Liver (tissue), 9 donors: ENCODE results near the gene KCP. TPM values are rescaled to one million over a fixed set of nuclear protein-coding genes. Genes with fewer than 3 reads are reported as not detected.

Experiments used
- DNase-seq: peaks from one replicate; pipeline ENCODE4 v3.0.0-alpha.2; 2017; ENCODE audit warnings: low spot score
- H3K27ac ChIP-seq, 2 donors: one replicate each; pipeline ENCODE4 v1.7.0; 2013; ENCODE audit warnings: inconsistent platforms in 2 of 2, low read length in 2 of 2, control low read depth in 1 of 2, low read depth in 1 of 2, mild to moderate bottlenecking in 1 of 2
- H3K27me3 ChIP-seq, 4 donors: one replicate each; pipeline versions ENCODE4 v1.6.1 to v1.7.0; 2013; ENCODE audit warnings: low read length in 3 of 4, inconsistent platforms in 1 of 4, mild to moderate bottlenecking in 1 of 4, moderate library complexity in 1 of 4; ENCODE audit not compliant: control insufficient read depth in 4 of 4, insufficient read depth in 4 of 4
- H3K36me3 ChIP-seq, 4 donors: one replicate each; pipeline versions ENCODE4 v1.6.1 to v1.7.0; 2013; ENCODE audit warnings: low read length in 3 of 4, mild to moderate bottlenecking in 3 of 4, low read depth in 1 of 4, moderate library complexity in 1 of 4; ENCODE audit not compliant: control insufficient read depth in 4 of 4, insufficient read depth in 3 of 4
- H3K4me1 ChIP-seq, 4 donors: one replicate each; pipeline versions ENCODE4 v1.6.1 to v1.7.0; 2013; ENCODE audit warnings: low read length in 3 of 4, mild to moderate bottlenecking in 3 of 4, moderate library complexity in 1 of 4; ENCODE audit not compliant: control insufficient read depth in 4 of 4, insufficient read depth in 4 of 4
- H3K4me3 ChIP-seq, 3 donors: one replicate each; pipeline versions ENCODE4 v1.6.1 to v1.7.0; 2013; ENCODE audit warnings: low read length in 3 of 3, control low read depth in 1 of 3, low read depth in 1 of 3, mild to moderate bottlenecking in 1 of 3
- H3K9ac ChIP-seq, 2 donors: one replicate each; pipeline ENCODE4 v1.7.0; 2013; ENCODE audit warnings: low read length in 2 of 2, mild to moderate bottlenecking in 2 of 2, moderate library complexity in 2 of 2, control low read depth in 1 of 2, low read depth in 1 of 2
- H3K9me3 ChIP-seq, 4 donors: one replicate each; pipeline versions ENCODE4 v1.6.1 to v1.7.0; 2013; ENCODE audit warnings: low read length in 3 of 4; ENCODE audit not compliant: control insufficient read depth in 4 of 4
- ATF3 ChIP-seq: IDR thresholded peaks from 2 replicates; pipeline ENCODE4 v1.6.1; 2016; ENCODE audit warnings: antibody characterized with exemption
- CTCF ChIP-seq: fragments of 150-350 bp; IDR thresholded peaks from 2 replicates; pipeline ENCODE4 v1.5.1; 2017; ENCODE audit warnings: improper control_type of control experiment, low read depth, low read length; ENCODE audit not compliant: missing input control
- EGR1 ChIP-seq, 2 donors: IDR thresholded peaks; 2 replicates each; pipeline ENCODE4 v1.6.1; 2016 to 2018; ENCODE audit warnings: antibody characterized with exemption in 2 of 2, low read depth in 2 of 2
- FOXA1 ChIP-seq: IDR thresholded peaks from 2 replicates; pipeline ENCODE4 v1.6.1; 2016; ENCODE audit warnings: antibody characterized with exemption
- FOXA2 ChIP-seq: IDR thresholded peaks from 2 replicates; pipeline ENCODE4 v1.6.1; 2016; ENCODE audit warnings: antibody characterized with exemption
- GABPA ChIP-seq, 2 donors: IDR thresholded peaks in 1 of 2; conservative IDR thresholded peaks in 1 of 2; 2 replicates each; pipeline ENCODE4 v1.6.1; 2016; ENCODE audit warnings: antibody characterized with exemption in 2 of 2, mild to moderate bottlenecking in 1 of 2, moderate library complexity in 1 of 2
- HNF4A ChIP-seq, 2 donors: conservative IDR thresholded peaks; 2 replicates each; pipeline ENCODE4 v1.6.1; 2016; ENCODE audit warnings: antibody characterized with exemption in 2 of 2, mild to moderate bottlenecking in 2 of 2
- HNF4G ChIP-seq: IDR thresholded peaks from 2 replicates; pipeline ENCODE4 v1.6.1; 2016; ENCODE audit warnings: antibody characterized with exemption
- JUND ChIP-seq, 2 donors: IDR thresholded peaks; 2 replicates each; pipeline ENCODE4 v1.6.1; 2016; ENCODE audit warnings: antibody characterized with exemption in 2 of 2
- MAX ChIP-seq: IDR thresholded peaks from 2 replicates; pipeline ENCODE4 v1.6.1; 2016; ENCODE audit warnings: antibody characterized with exemption
- NR2F2 ChIP-seq: IDR thresholded peaks from 2 replicates; pipeline ENCODE4 v1.6.1; 2016; ENCODE audit warnings: antibody characterized with exemption
- RAD21 ChIP-seq, 2 donors: IDR thresholded peaks; 2 replicates each; pipeline ENCODE4 v1.6.1; 2016; ENCODE audit warnings: antibody characterized with exemption in 2 of 2, mild to moderate bottlenecking in 2 of 2
- REST ChIP-seq: IDR thresholded peaks from 2 replicates; pipeline ENCODE4 v1.6.1; 2016; ENCODE audit warnings: antibody characterized with exemption, mild to moderate bottlenecking
- RXRA ChIP-seq, 2 donors: IDR thresholded peaks; 2 replicates each; pipeline ENCODE4 v1.6.1; 2017 to 2018; ENCODE audit warnings: antibody characterized with exemption in 2 of 2, mild to moderate bottlenecking in 1 of 2
- SP1 ChIP-seq: IDR thresholded peaks from 2 replicates; pipeline ENCODE4 v1.6.1; 2018; ENCODE audit warnings: antibody characterized with exemption, mild to moderate bottlenecking
- TAF1 ChIP-seq: conservative IDR thresholded peaks from 2 replicates; pipeline ENCODE4 v1.6.1; 2016; ENCODE audit warnings: antibody characterized with exemption, mild to moderate bottlenecking
- YY1 ChIP-seq: IDR thresholded peaks from 2 replicates; pipeline ENCODE4 v1.6.1; 2016; ENCODE audit warnings: antibody characterized with exemption, mild to moderate bottlenecking
- ZBTB33 ChIP-seq: IDR thresholded peaks from 2 replicates; pipeline ENCODE4 v1.6.1; 2016; ENCODE audit warnings: antibody characterized with exemption
- WGBS: extraction: QIAGEN DNeasy Blood & Tissue Kit; methylation state at CpG from one replicate; pipeline ENCODE4 v1.1.7; 2013; 5-methylcytosine and 5-hydroxymethylcytosine counted together
- polyA plus RNA-seq, 2 donors: library from polyadenylated mRNA; stranded (reverse) in 1 of 2; unstranded in 1 of 2; fragments of 200-250 nt in 1 of 2; fragments of >200 nt in 1 of 2; fragmentation: Nextera tagmentation in 1 of 2; extraction: Ambion mirVana in 1 of 2; gene quantifications; one replicate each; pipeline versions ENCODE4 v1.2.1 to v1.2.3, GENCODE V29; 2013 to 2015
- total RNA-seq, 2 donors: library from RNA; depleted of rRNA; stranded (reverse); fragments of >200 nt; gene quantifications; one replicate each; pipeline ENCODE4 v1.2.3, GENCODE V29; 2014
- donor health status: healthy.
- donor health status: healthy.
- donor health status: healthy.
- donor health status: healthy.
- donor health status: healthy.

Gene KCP
- total and polyA plus RNA-seq, 4 donors = 0.02 to 0.08 (median 0.05) TPM; not detected in 1

- no peak for TF ChIP-seq TAF1
- TF ChIP-seq FOXA2 = no peak
- no peak for TF ChIP-seq REST
- TF ChIP-seq GABPA (IDR thresholded peaks at IDR 0.05 in 1 of 2, conservative IDR thresholded peaks at IDR 0.05 in 1 of 2) = no peak
- no peak for TF ChIP-seq FOXA1
- TF ChIP-seq RXRA (IDR thresholded peaks at IDR 0.05) = no peak
- TF ChIP-seq EGR1 (IDR thresholded peaks at IDR 0.05; ENCODE audit: low read depth in 2 of 2) = no peak
- no peak for TF ChIP-seq ATF3
- TF ChIP-seq HNF4G = no peak
- no peak for TF ChIP-seq CTCF
- no peak for TF ChIP-seq SP1
- TF ChIP-seq ZBTB33 = no peak
- TF ChIP-seq HNF4A (conservative IDR thresholded peaks at IDR 0.05) = no peak
- TF ChIP-seq NR2F2 = no peak
- TF ChIP-seq RAD21 (IDR thresholded peaks at IDR 0.05) = no peak
- TF ChIP-seq JUND (IDR thresholded peaks at IDR 0.05) = no peak
- no peak for TF ChIP-seq MAX
- TF ChIP-seq YY1 = no peak
- DNase-seq = no peak
- H3K27me3 ChIP-seq = no peaks in the 10 kb centered on the region
- WGBS = 76% methylated on average over 15 of the region's 15 CpGs
- no peak overlapping the region for H3K27ac ChIP-seq
- H3K36me3 ChIP-seq = peaks cover 0 to 9% (median under 1%) of the 10 kb centered on the region in 4 donors
- H3K4me1 ChIP-seq = peaks cover 3 to 10% (median 6%) of the 10 kb centered on the region in 4 donors
- no peaks in the 10 kb centered on the region for H3K9me3 ChIP-seq
- no peak overlapping the region for H3K9ac ChIP-seq
- H3K4me3 ChIP-seq = peak overlapping the region; percentile 16 to 81 (median 74)
Measured at GRCh38 chr7:128861957-128862570, 48.4 kb downstream of the KCP start.
